Prostate gland (tissue), 2 donors: ENCODE data around the gene ZNF516. TPM values are rescaled to one million over a fixed set of nuclear protein-coding genes. Genes with fewer than 3 reads are reported as not detected.

Experiments
- DNase-seq: peaks from one replicate; pipeline ENCODE4 v3.0.0-alpha.2; 2019; ENCODE audit warnings: low spot score
- H3K27ac ChIP-seq, 2 donors: fragments of 200-600 bp; sonication (generic); 2 replicates each; pipeline ENCODE4 v1.5.1; 2017 to 2019
- H3K27me3 ChIP-seq: fragments of 200-600 bp; sonication (generic); replicated peaks from 2 replicates; pipeline ENCODE4 v1.5.1; 2019; ENCODE audit not compliant: insufficient read depth
- H3K36me3 ChIP-seq, 2 donors: fragments of 200-600 bp; sonication (generic); 1 replicate in 1 of 2; 2 replicates in 1 of 2; pipeline versions ENCODE4 v1.5.1 to v1.8.1; 2017 to 2019
- H3K4me1 ChIP-seq: fragments of 200-600 bp; sonication (generic); replicated peaks from 2 replicates; pipeline ENCODE4 v1.5.1; 2019
- H3K4me3 ChIP-seq, 2 donors: fragments of 200-600 bp; sonication (generic); 2 replicates each; pipeline ENCODE4 v1.5.1; 2017 to 2019
- H3K9me3 ChIP-seq: fragments of 200-600 bp; sonication (generic); 2 replicates; pipeline ENCODE4 v1.5.1; 2017
- POLR2A ChIP-seq: fragments of 450-650 bp; IDR thresholded peaks from one replicate; pipeline ENCODE4 v1.6.1; 2016; ENCODE audit warnings: antibody characterized with exemption, mild to moderate bottlenecking
- POLR2AphosphoS5 ChIP-seq: sonication (generic); formaldehyde crosslinking; IDR thresholded peaks from one replicate; pipeline ENCODE4 v1.6.1; 2017; ENCODE audit warnings: antibody characterized with exemption
- WGBS: methylation state at CpG from one replicate; pipeline ENCODE4 v1.1.5; 2018; 5-methylcytosine and 5-hydroxymethylcytosine counted together
- intact Hi-C: fragments of 100-400 bp; cut with DNase I; formaldehyde crosslinking; loops from one replicate; pipeline ENCODE4 v1.14.2; 2022
- total RNA-seq, 2 donors: library from RNA; depleted of rRNA; stranded (reverse); fragments of >200 nt; gene quantifications; one replicate each; pipeline ENCODE4 v1.1.0, GENCODE V29; 2016
- TF ChIP-seq, protein P1 (sequence below), 4 experiments: fragments of 200-600 bp in 2 of 4; fragments of 450-650 bp in 2 of 4; sonication (generic) in 2 of 4; IDR thresholded peaks; 1 replicate in 3 of 4; 2 replicates in 1 of 4; pipeline ENCODE4 v1.5.1; 2016 to 2019; ENCODE audit warnings: antibody characterized with exemption in 4 of 4, mild to moderate bottlenecking in 2 of 4, moderate library complexity in 2 of 4

ZNF516 gene
- total RNA-seq, 2 donors from 2014 or later, result 25.0 to 158 TPM

DNA sequence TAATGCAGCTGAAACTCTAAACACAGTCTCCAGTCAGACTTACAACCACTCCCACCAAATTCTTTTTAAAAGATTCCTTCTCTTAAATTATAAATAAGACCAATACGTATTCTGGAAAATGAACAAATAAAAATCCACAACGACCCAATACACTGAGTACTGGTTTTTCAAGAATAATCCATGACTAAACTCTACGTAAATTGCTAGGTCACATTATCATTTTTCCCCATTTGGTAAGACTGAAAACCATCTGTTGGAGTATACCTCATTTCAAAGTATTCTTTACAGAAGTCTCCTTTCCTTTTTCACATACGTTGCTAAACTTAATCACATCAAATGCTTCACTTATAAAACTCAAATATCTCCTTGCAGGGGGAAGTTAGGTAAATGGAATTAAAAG is 6.0 kb downstream of the ZNF516 start:
- Histone ChIP-seq H3K4me1 (no peaks in the 10 kb centered on the region), H3K4me3 (no peak overlapping the region), H3K27me3 (no peaks in the 10 kb centered on the region), H3K27ac (peak overlapping the region; percentile 84 to 91), H3K9me3 (no peaks in the 10 kb centered on the region), H3K36me3 (no peaks in the 10 kb centered on the region)
- no peak for DNase-seq
- TF ChIP-seq POLR2A (no peak), POLR2AphosphoS5 (peak; percentile 7)
- intact Hi-C loops, result loop anchor here (10.0 kb wide), 1 partner anchor 84 kb away; no protein-coding TSS in a partner anchor
- WGBS, result 19% methylated on average over 4 of the region's 4 CpGs

DNA sequence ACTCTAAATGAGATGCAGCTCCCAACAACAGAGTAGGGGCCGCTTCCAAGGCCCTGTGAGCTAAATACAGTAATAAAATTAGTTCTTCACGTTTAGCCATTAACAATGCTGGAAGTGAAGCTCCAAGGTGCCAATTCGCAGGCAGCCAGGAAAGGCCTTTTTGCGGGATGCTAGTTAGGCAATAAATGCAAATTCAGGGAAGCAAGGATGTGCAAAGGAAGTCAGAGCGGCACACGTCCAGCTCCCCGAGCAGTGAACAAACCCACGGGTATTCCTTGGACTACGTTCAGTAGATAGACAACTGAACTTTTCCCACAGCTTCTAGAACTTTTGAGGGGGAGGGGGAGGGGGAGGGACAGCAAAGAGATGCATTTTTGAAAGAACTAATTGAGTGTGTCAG is 6.9 kb downstream of the ZNF516 start:
- H3K36me3 ChIP-seq, result no peaks in the 10 kb centered on the region
- no peaks in the 10 kb centered on the region for H3K9me3 ChIP-seq
- no peaks in the 10 kb centered on the region for H3K4me1 ChIP-seq
- H3K4me3 ChIP-seq, result no peak overlapping the region
- peak overlapping the region in 1 of 2 donors; percentile 38 for H3K27ac ChIP-seq
- DNase-seq, result no peak
- intact Hi-C loops, result loop anchor here (10.0 kb wide), 1 partner anchor 83 kb away; no protein-coding TSS in a partner anchor
- 20% methylated on average over 9 of the region's 9 CpGs for WGBS
- TF ChIP-seq POLR2AphosphoS5 (no peak), POLR2A (no peak)
- TF ChIP-seq, protein P1, sequence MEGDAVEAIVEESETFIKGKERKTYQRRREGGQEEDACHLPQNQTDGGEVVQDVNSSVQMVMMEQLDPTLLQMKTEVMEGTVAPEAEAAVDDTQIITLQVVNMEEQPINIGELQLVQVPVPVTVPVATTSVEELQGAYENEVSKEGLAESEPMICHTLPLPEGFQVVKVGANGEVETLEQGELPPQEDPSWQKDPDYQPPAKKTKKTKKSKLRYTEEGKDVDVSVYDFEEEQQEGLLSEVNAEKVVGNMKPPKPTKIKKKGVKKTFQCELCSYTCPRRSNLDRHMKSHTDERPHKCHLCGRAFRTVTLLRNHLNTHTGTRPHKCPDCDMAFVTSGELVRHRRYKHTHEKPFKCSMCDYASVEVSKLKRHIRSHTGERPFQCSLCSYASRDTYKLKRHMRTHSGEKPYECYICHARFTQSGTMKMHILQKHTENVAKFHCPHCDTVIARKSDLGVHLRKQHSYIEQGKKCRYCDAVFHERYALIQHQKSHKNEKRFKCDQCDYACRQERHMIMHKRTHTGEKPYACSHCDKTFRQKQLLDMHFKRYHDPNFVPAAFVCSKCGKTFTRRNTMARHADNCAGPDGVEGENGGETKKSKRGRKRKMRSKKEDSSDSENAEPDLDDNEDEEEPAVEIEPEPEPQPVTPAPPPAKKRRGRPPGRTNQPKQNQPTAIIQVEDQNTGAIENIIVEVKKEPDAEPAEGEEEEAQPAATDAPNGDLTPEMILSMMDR (IDR thresholded peaks at IDR 0.05), result no peak
- H3K27me3 ChIP-seq, result no peaks in the 10 kb centered on the region

DNA sequence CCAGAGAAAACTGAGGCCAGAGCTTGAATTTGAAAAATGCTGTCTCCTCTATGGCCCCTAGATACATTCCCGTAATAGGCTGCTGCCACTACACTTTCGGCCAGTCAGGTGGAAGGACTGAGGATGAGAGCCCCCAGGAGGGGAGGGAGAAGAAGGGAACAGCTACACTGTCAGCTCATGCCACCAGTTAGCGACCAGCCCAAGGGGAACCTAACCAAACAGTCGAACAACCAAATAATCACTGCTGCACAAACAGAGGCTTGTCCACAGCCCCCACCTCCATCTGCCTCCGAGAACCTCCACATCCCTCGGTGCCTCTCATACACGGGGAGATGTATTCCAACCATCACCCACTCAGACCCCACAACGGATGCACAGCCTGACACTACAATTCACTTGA is 7.3 kb downstream of the ZNF516 start:
- intact Hi-C loops, result loop anchor here (10.0 kb wide), 1 partner anchor 83 kb away; no protein-coding TSS in a partner anchor
- no peaks in the 10 kb centered on the region for H3K27me3 ChIP-seq
- H3K9me3 ChIP-seq, result no peaks in the 10 kb centered on the region
- no peaks in the 10 kb centered on the region for H3K36me3 ChIP-seq
- H3K4me3 ChIP-seq, result no peak overlapping the region
- DNase-seq, result no peak
- 38% methylated on average over 8 of the region's 8 CpGs for WGBS
- TF ChIP-seq POLR2AphosphoS5 (no peak), POLR2A (no peak)
- TF ChIP-seq, protein P1 (IDR thresholded peaks at IDR 0.05), result no peak
- H3K4me1 ChIP-seq, result no peaks in the 10 kb centered on the region
- peak overlapping the region in 1 of 2 donors; percentile 38 for H3K27ac ChIP-seq

DNA sequence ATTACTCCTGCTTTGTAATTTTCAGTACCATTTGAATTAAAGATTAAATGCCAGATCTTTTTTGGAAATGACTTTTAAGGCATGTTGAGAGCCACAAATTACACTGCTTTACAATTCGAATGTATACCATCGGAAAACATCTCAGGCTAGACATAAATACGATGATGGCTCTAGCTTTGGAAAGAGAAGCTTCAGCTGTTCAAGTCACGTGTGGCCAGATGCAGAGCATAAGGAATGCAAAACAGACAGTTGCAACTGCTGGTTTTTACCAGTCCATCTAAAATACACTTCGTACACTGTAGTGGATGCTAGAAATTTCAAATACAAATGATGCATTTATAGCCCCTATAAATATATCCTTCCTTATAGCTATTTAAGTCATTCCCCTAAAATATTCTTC is 8.0 kb downstream of the ZNF516 start:
- H3K4me1 ChIP-seq, result no peaks in the 10 kb centered on the region
- 66% methylated on average over 5 of the region's 5 CpGs for WGBS
- H3K36me3 ChIP-seq, result no peaks in the 10 kb centered on the region
- H3K4me3 ChIP-seq, result no peak overlapping the region
- H3K9me3 ChIP-seq, result no peaks in the 10 kb centered on the region
- H3K27me3 ChIP-seq, result no peaks in the 10 kb centered on the region
- TF ChIP-seq POLR2AphosphoS5 (no peak), POLR2A (no peak)
- TF ChIP-seq, protein P1 (IDR thresholded peaks at IDR 0.05), result no peak
- DNase-seq, result no peak
- H3K27ac ChIP-seq, result peak overlapping the region in 1 of 2 donors; percentile 11
- intact Hi-C loops, result loop anchor here (10.0 kb wide), 1 partner anchor 82 kb away; no protein-coding TSS in a partner anchor

DNA sequence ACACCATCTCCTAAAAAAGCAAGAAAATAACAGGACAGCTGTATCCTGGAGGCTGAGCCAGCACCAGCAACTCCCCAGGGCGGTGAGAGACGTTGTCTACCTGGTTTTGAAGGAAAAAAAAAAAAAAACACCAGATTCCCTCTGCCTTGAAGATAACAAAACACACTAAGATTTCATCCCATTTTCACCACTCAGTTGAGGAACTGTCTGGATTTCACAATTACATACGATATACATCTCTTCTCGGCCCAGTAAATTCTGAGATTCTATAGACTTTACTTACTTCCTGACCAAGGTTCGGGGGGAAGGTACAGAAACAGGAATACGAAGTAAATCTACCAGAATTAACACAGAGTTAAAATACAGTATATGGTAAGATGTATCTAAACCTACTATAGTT is 8.5 kb downstream of the ZNF516 start:
- intact Hi-C loops, result loop anchor here (10.0 kb wide), 1 partner anchor 82 kb away; no protein-coding TSS in a partner anchor
- DNase-seq, result no peak

More for the DNA sequence above, 8.5 kb downstream of the ZNF516 start:
- no peak overlapping the region for H3K4me3 ChIP-seq
- peak overlapping the region in 1 of 2 donors; percentile 11 for H3K27ac ChIP-seq
- H3K36me3 ChIP-seq, result no peaks in the 10 kb centered on the region
- no peaks in the 10 kb centered on the region for H3K27me3 ChIP-seq
- TF ChIP-seq, protein P1 (IDR thresholded peaks at IDR 0.05), result no peak
- TF ChIP-seq POLR2AphosphoS5, result no peak
- no peak for TF ChIP-seq POLR2A
- H3K9me3 ChIP-seq, result no peaks in the 10 kb centered on the region
- 65% methylated on average over 6 of the region's 6 CpGs for WGBS
- no peaks in the 10 kb centered on the region for H3K4me1 ChIP-seq
